ENCODE results near the gene STK10.
A peak's percentile ranks its signal among the peaks of the same experiment; 100 is the strongest.

Gene STK10

GRCh38 chr5:172189693-172190296 lies 1.8 kb upstream of the STK10 start:
- no peak for DNase-seq (ENCODE audit: low read depth in 3 of 3)

- no peak for DNase-seq (ENCODE audit: low read depth in 3 of 3)
These were observed 1.1 kb upstream of the STK10 start for GRCh38 chr5:172188893-172189692.

- peak in 2 of 3 experiments; percentile 61 to 70 for DNase-seq (ENCODE audit: low read depth in 3 of 3)
These were observed 649 bp downstream of the STK10 start for GRCh38 chr5:172187118-172188032.

GRCh38 chr5:172186114-172186695 lies 1.8 kb downstream of the STK10 start:
- no peak for DNase-seq (ENCODE audit: low read depth in 3 of 3)

GRCh38 chr5:172185096-172185461 lies 2.9 kb downstream of the STK10 start:
- DNase-seq (ENCODE audit: low read depth in 3 of 3), result no peak

- no peak for DNase-seq (ENCODE audit: low read depth in 3 of 3)
These were observed 4.1 kb downstream of the STK10 start for GRCh38 chr5:172183881-172184280.

- DNase-seq (ENCODE audit: low read depth in 3 of 3), result no peak
These were observed 5.7 kb downstream of the STK10 start for GRCh38 chr5:172182291-172182690.

- DNase-seq (ENCODE audit: low read depth in 3 of 3), result no peak
These were observed 7.1 kb downstream of the STK10 start for GRCh38 chr5:172180936-172181335.

GRCh38 chr5:172178991-172179989 lies 8.7 kb downstream of the STK10 start:
- DNase-seq (ENCODE audit: low read depth in 3 of 3), result peak in 1 of 3 experiments; percentile 44

- no peak for DNase-seq (ENCODE audit: low read depth in 3 of 3)
These were observed 9.6 kb downstream of the STK10 start for GRCh38 chr5:172178301-172178987.

GRCh38 chr5:172177176-172177575 lies 10.8 kb downstream of the STK10 start:
- DNase-seq (ENCODE audit: low read depth in 3 of 3), result no peak

- peak; percentile 79 to 92 (median 85) for DNase-seq (ENCODE audit: low read depth in 3 of 3)
These were observed 12.7 kb downstream of the STK10 start for GRCh38 chr5:172175263-172175719.

GRCh38 chr5:172173564-172174153 lies 14.4 kb downstream of the STK10 start:
- DNase-seq (ENCODE audit: low read depth in 3 of 3), result peak in 2 of 3 experiments; percentile 66 to 84

GRCh38 chr5:172172912-172173563 lies 15.0 kb downstream of the STK10 start:
- DNase-seq (ENCODE audit: low read depth in 3 of 3), result no peak

GRCh38 chr5:172171118-172171517 lies 16.9 kb downstream of the STK10 start:
- no peak for DNase-seq (ENCODE audit: low read depth in 3 of 3)

- no peak for DNase-seq (ENCODE audit: low read depth in 3 of 3)
These were observed 17.7 kb downstream of the STK10 start for GRCh38 chr5:172170251-172170701.

GRCh38 chr5:172169216-172169615 lies 18.8 kb downstream of the STK10 start:
- DNase-seq (ENCODE audit: low read depth in 3 of 3), result no peak

GRCh38 chr5:172168311-172168710 lies 19.7 kb downstream of the STK10 start:
- DNase-seq (ENCODE audit: low read depth in 3 of 3), result no peak

- no peak for DNase-seq (ENCODE audit: low read depth in 3 of 3)
These were observed 20.1 kb downstream of the STK10 start for GRCh38 chr5:172167895-172168294.
